ENCODE results near the gene DENND5A.
"Not testable (repeated sequence)": the region's sequence is repeated elsewhere in the genome, so short reads cannot be mapped to it uniquely, and the experiment has no call there.

DENND5A gene

GRCh38 chr11:9176136-9176535 is 89.0 kb downstream of the DENND5A start:
- Mint-ChIP-seq H3K9me3 (no peaks in the 10 kb centered on the region), H3K4me3 (no peak overlapping the region), H3K36me3 (ENCODE audit: low read depth) (peaks cover 81% of the 10 kb centered on the region), H3K4me1 (no peaks in the 10 kb centered on the region), H3K27me3 (ENCODE audit: low read depth) (no peaks in the 10 kb centered on the region), H3K27ac (no peak overlapping the region)
- TF ChIP-seq CTCF (IDR thresholded peaks at IDR 0.05; ENCODE audit: unreplicated experiment in 3 of 3) = no peak

- TF ChIP-seq CTCF (IDR thresholded peaks at IDR 0.05; ENCODE audit: unreplicated experiment in 3 of 3) = no peak
- Mint-ChIP-seq H3K27me3 (ENCODE audit: low read depth) (no peaks in the 10 kb centered on the region), H3K27ac (no peak overlapping the region), H3K9me3 (no peaks in the 10 kb centered on the region), H3K4me1 (peaks cover 4% of the 10 kb centered on the region), H3K4me3 (no peak overlapping the region), H3K36me3 (ENCODE audit: low read depth) (peaks cover 74% of the 10 kb centered on the region)
Observed at GRCh38 chr11:9172389-9172788, 92.8 kb downstream of the DENND5A start.

- H3K36me3 Mint-ChIP-seq (ENCODE audit: low read depth) = peaks cover 68% of the 10 kb centered on the region
- no peak for TF ChIP-seq CTCF (IDR thresholded peaks at IDR 0.05; ENCODE audit: unreplicated experiment in 3 of 3)
Observed at GRCh38 chr11:9170450-9170849, 94.7 kb downstream of the DENND5A start.

GRCh38 chr11:9169595-9170295 is 95.4 kb downstream of the DENND5A start:
- TF ChIP-seq CTCF (IDR thresholded peaks at IDR 0.05; ENCODE audit: unreplicated experiment in 3 of 3) = no peak
- Mint-ChIP-seq H3K27ac (no peak overlapping the region), H3K36me3 (ENCODE audit: low read depth) (peaks cover 63% of the 10 kb centered on the region), H3K27me3 (ENCODE audit: low read depth) (no peaks in the 10 kb centered on the region), H3K4me3 (no peak overlapping the region), H3K9me3 (no peaks in the 10 kb centered on the region), H3K4me1 (peaks cover 4% of the 10 kb centered on the region)

More at GRCh38 chr11:9170450-9170849, 94.7 kb downstream of the DENND5A start:
- no peak overlapping the region for H3K4me3 Mint-ChIP-seq
- H3K27me3 Mint-ChIP-seq (ENCODE audit: low read depth) = no peaks in the 10 kb centered on the region
- H3K9me3 Mint-ChIP-seq = no peaks in the 10 kb centered on the region
- H3K27ac Mint-ChIP-seq = peak overlapping the region in 1 of 3 experiments; percentile 21
- peaks cover 4% of the 10 kb centered on the region for H3K4me1 Mint-ChIP-seq

- H3K27me3 Mint-ChIP-seq (ENCODE audit: low read depth); H3K4me1 Mint-ChIP-seq: not testable (repeated sequence)
Observed at GRCh38 chr11:9161991-9162390, 103.2 kb downstream of the DENND5A start.

GRCh38 chr11:9160166-9160565 is 105.0 kb downstream of the DENND5A start:
- no peaks in the 10 kb centered on the region for H3K9me3 Mint-ChIP-seq
- no peaks in the 10 kb centered on the region for H3K4me1 Mint-ChIP-seq
- TF ChIP-seq CTCF (IDR thresholded peaks at IDR 0.05; ENCODE audit: unreplicated experiment in 3 of 3) = no peak
- H3K36me3 Mint-ChIP-seq (ENCODE audit: low read depth) = peaks cover 41% of the 10 kb centered on the region
- H3K27me3 Mint-ChIP-seq (ENCODE audit: low read depth) = no peaks in the 10 kb centered on the region
- no peak overlapping the region for H3K4me3 Mint-ChIP-seq
- H3K27ac Mint-ChIP-seq = no peak overlapping the region

More at GRCh38 chr11:9161991-9162390, 103.2 kb downstream of the DENND5A start:
- H3K27ac Mint-ChIP-seq, H3K9me3 Mint-ChIP-seq, H3K4me3 Mint-ChIP-seq: not testable (repeated sequence)
- peaks cover 46% of the 10 kb centered on the region for H3K36me3 Mint-ChIP-seq (ENCODE audit: low read depth)
